H1 (cell line): ENCODE data around the gene MMS19. TPM values are rescaled to one million over a fixed set of nuclear protein-coding genes. Genes with fewer than 3 reads are reported as not detected.

Experiments used
- CHD7 ChIP-seq: fragments of 300-600 bp; sonication (generic); IDR thresholded peaks from 2 replicates; pipeline ENCODE4 v1.7.1; 2012; ENCODE audit warnings: low read length, moderate library complexity, mild to moderate bottlenecking, inconsistent platforms; ENCODE audit not compliant: insufficient replicate concordance
- polyA plus RNA-seq, 7 experiments: library from polyadenylated mRNA; depleted of rRNA in 3 of 7; stranded (reverse) in 5 of 7; unstranded in 2 of 7; fragments of >200 nt in 5 of 7; fragments of 200-250 nt in 2 of 7; gene quantifications; 1 replicate in 5 of 7; 2 replicates in 1 of 7; 4 replicates in 1 of 7; pipeline versions ENCODE4 v1.2.1 to v1.2.3, GENCODE V29; 2011 to 2013; ENCODE audit warnings: missing spikeins in 2 of 7, mixed read lengths in 2 of 7
- total RNA-seq: library from RNA; stranded (reverse); fragmentation: NEBNext Ultra II Directional; extraction: Animal tissue kit (Norgen Biotek cat#: 25700); gene quantifications from 2 replicates; pipeline ENCODE4 v1.2.1, GENCODE V29; 2021

The MMS19 gene
- total and polyA plus RNA-seq, 2 of the 8 experiments (the other 6 are each of a cell fraction or from before 2014, with no cell fraction given): 130 to 221 TPM

- TF ChIP-seq CHD7: no peak
Observed at GRCh38 chr10:97482381-97482780, 15.8 kb downstream of the MMS19 start (continued).
